Stimulated activated CD8-positive, alpha-beta memory T cell treated with anti-CD3 and anti-CD28 coated beads, Interleukin-15, amount 100 ng/mL, for 48 hours (primary cell): ENCODE measurements around the gene CHI3L2.
A peak's percentile ranks its signal among the peaks of the same experiment; 100 is the strongest.
"Not testable (repeated sequence)": the region's sequence is repeated elsewhere in the genome, so short reads cannot be mapped to it uniquely, and the experiment has no call there.

ENCODE experiments used
- DNase-seq, 2 donors: peaks; one replicate each; pipeline ENCODE4 v3.0.0-alpha.2; 2020; ENCODE audit warnings: low read depth in 2 of 2

Gene CHI3L2

DNA sequence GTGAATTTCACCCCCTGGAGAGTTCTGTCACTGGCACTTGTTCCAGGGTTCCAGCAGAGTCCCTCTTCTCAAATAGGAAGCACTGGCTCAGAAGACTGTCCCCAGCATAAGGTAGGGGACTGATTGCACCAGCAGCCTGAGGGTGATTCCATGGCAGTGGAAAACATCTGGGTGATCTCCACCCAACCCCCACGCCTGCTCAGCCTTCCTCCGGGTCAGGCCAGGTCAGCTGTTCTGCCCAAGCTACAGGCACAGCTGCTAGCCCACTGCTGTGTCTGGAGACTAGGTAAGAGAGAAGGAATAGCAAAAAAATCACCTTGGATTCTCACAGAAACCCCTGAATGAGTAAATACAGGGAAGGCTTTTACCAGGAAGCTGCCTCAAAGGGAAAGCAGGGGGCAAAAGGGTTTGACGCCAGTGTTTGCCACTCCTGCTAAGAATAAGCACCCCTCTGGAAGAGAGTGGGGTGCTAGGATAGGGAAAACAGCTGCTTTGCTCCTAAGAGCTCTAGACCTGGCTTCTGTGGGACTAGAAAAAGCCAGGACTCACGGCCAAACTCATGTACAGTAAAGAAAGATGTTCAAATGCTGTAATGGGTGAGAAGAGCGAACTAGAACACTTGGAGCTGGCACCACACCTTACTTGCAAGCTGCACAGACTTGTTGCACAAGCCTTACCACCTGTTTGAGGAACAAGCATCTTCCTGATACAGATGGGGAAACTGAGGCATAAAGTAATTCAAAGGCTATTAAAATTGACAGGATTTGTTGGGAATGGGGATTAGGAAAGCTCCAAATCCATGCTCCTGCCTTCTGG is 26.0 kb upstream of the CHI3L2 start:
- DNase-seq, result no peak

DNA sequence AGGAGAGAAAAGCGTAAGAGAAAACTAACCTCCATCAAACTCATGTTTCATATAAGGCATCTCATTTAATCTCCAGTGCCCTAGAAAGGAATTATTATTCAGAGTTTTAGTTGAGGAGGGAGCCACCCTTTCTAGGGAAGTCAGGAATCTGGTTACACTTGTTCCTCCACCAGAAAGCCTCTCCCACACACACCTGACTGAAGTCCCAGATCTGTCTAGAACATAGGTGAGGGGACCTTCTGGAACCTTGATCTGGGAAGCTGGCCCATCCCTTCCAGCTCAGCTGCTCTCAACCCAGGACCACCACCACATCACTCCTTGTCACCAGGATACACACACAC is 25.2 kb upstream of the CHI3L2 start:
- no peak for DNase-seq

GRCh38 chr1:111202707-111203623 is 24.5 kb upstream of the CHI3L2 start:
- no peak for DNase-seq

GRCh38 chr1:111203681-111204200 is 23.8 kb upstream of the CHI3L2 start:
- DNase-seq, result peak; percentile 83 to 84

GRCh38 chr1:111204201-111204982 is 23.1 kb upstream of the CHI3L2 start:
- peak; percentile 55 to 62 for DNase-seq

GRCh38 chr1:111204983-111205713 is 22.4 kb upstream of the CHI3L2 start:
- DNase-seq, result no peak

DNA sequence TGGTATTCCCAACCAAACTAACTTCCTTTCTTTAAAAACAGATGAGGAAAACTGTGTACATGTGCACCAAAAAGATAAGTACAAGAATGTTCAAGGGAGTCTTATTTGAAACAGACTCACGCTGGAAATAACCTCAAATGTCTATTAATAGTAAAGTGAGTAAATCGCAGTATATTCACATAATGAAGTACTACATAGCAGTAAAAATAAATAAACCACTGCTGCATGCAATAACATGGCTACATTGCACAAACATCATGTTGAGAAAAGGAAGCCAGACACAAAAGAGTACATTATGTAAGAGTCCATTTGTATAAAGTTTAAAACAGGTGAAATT is 21.8 kb upstream of the CHI3L2 start:
- DNase-seq, result no peak

DNA sequence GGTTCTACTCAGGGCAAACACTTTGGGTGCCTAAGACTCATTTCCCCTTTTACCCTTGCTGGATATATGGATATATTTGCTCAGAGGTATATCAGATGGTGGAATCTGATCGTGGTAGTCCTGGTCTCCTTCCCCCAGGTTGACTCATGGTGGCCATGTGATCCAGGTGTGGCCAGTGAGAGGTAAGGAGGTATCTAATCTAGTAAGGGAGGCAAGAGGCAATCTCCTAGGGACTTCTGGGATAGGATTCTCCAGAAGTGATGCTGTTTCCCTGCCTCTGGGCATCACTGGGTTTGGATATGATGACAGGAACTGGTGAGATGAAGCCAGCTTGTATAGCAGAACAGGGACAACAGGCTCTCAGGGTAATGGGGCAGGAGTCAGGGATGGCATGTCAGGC is 18.6 kb upstream of the CHI3L2 start:
- DNase-seq, result no peak

DNA sequence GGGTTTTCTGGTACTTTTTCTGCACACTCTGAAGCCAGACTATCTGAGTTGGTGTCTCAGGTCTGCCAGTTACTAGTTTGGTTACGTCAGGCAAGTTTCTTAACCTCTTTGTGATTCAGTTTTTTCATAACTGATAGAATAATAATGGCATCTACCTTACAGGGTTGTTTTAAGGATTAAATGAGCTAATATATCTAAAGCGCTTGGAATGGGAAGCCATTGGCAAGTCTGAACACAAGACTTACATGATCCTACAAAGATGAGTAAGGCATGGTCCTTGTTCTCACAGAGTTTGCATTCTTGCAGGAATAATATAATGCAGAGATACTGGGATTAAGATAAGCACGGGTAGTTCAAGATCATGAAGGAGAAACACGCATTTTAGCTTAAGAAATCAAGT is 17.9 kb upstream of the CHI3L2 start:
- no peak for DNase-seq

- DNase-seq, result no peak
Observed at GRCh38 chr1:111211921-111212320, 15.6 kb upstream of the CHI3L2 start.

- DNase-seq, result no peak
Observed at GRCh38 chr1:111212634-111213335, 14.7 kb upstream of the CHI3L2 start.

DNA sequence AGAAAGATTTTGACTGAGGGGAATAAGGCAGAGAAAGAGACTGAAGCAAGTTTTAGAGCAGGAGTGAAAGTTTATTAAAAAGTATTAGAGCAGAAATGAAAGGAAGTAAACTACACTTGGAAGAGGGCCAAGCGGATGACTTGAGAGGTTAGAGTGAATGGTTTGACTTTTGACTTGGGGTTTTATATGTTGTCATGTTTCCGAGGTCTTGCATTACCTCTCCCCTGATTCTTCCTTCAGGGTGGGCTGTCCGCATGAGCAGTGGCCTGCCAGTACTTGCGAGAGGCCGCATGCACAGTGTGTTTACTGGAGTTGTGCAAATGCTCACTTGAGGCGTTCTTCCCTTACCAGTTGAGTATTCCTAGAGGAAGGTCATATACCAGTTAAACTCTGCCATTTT is 14.1 kb upstream of the CHI3L2 start:
- DNase-seq, result no peak

- no peak for DNase-seq
Observed at GRCh38 chr1:111214074-111214801, 13.3 kb upstream of the CHI3L2 start.

- peak in 1 of 2 donors; percentile 59 for DNase-seq
Observed at GRCh38 chr1:111214884-111215283, 12.6 kb upstream of the CHI3L2 start.

- not testable (repeated sequence) for DNase-seq
Observed at GRCh38 chr1:111215285-111215684, 12.2 kb upstream of the CHI3L2 start.

DNA sequence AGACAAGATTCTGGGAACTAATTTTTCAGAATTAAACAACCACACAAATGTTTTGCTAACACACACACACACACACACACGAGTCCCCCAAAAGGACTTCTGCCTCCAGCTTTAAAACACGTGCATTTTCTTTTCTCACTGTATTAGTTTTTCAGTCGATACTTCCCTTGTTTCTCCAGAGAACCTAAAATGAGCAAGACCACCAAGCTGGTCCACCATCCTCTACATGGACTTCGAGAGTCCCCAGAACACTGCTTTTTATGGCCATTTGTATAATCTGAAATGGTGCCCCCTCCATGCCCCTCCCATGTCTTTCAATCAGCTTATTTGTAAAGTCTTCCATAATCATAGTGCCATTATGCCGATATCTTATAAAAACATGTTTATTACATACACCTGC is 10.8 kb upstream of the CHI3L2 start:
- DNase-seq, result no peak

- DNase-seq, result no peak
Observed at GRCh38 chr1:111217183-111217910, 10.2 kb upstream of the CHI3L2 start.

GRCh38 chr1:111218701-111219556 is 8.6 kb upstream of the CHI3L2 start:
- no peak for DNase-seq
